LNCAP (cell line): Measurements from ENCODE around the gene RNF220.

ENCODE experiments used
- TF ChIP-seq, protein P1 (sequence below): fragments of 450-650 bp; IDR thresholded peaks from 2 replicates; pipeline ENCODE4 v1.5.1; 2017; ENCODE audit warnings: mild to moderate bottlenecking

RNF220 gene

GRCh38 chr1:44539991-44540730, 135.1 kb downstream of the RNF220 start:
- TF ChIP-seq, protein P1, sequence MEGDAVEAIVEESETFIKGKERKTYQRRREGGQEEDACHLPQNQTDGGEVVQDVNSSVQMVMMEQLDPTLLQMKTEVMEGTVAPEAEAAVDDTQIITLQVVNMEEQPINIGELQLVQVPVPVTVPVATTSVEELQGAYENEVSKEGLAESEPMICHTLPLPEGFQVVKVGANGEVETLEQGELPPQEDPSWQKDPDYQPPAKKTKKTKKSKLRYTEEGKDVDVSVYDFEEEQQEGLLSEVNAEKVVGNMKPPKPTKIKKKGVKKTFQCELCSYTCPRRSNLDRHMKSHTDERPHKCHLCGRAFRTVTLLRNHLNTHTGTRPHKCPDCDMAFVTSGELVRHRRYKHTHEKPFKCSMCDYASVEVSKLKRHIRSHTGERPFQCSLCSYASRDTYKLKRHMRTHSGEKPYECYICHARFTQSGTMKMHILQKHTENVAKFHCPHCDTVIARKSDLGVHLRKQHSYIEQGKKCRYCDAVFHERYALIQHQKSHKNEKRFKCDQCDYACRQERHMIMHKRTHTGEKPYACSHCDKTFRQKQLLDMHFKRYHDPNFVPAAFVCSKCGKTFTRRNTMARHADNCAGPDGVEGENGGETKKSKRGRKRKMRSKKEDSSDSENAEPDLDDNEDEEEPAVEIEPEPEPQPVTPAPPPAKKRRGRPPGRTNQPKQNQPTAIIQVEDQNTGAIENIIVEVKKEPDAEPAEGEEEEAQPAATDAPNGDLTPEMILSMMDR: no peak

- TF ChIP-seq, protein P1: no peak
These were observed 137.5 kb downstream of the RNF220 start for GRCh38 chr1:44542420-44543063.

DNA sequence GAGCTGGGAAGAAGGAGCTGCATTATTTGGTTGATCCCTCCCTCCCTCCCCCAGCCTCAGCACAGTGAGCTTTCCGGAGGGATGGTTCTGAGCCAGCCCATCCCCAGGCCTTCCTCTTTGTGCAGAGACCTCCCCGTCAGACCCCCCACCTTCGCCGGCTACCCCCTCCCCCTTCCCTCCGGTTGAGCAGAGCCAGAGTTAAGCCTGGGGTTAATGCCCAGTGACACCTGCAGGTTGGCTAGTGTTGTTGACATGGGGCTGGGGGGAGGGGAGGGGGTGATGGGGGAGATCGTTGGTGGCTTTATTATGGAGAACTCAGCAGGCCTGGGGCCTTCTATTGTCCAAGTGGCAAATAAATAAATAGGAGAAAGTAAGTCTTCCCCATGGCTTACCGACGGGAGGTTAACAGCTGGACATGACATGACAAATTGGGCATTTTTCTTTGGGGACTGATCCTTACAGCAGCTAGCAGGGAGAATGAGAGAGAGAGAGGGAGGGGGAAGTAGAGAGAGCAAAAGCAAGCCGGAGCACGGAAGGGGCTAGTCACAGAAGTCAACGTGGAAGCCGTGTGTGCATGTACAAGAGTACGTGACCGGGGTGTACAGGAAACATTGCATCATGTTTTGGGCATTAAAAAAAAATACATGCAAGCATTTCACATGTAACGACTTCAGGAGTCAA, 138.1 kb downstream of the RNF220 start:
- TF ChIP-seq, protein P1: no peak

- TF ChIP-seq, protein P1: no peak
These were observed 138.7 kb downstream of the RNF220 start for GRCh38 chr1:44543786-44544185.

DNA sequence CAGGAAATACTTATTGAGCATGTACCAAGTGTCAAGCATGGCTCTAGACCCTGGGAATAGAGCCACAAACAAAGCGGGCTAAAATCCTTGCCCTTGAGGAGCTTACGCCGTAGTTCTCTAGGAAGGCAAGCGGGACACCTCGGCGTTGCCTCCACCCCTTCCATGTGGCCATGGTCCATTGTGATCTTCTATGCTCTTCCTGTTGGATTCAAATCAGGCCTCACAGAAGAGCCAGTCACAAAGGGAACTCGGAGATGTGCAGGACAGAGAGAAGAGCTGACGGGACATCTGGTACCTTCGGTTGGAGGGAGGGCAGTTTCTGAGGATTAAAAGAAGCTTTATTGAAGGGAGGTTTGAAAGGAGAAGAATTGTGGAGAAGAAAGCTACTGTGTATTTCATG, 139.9 kb downstream of the RNF220 start:
- TF ChIP-seq, protein P1: no peak

DNA sequence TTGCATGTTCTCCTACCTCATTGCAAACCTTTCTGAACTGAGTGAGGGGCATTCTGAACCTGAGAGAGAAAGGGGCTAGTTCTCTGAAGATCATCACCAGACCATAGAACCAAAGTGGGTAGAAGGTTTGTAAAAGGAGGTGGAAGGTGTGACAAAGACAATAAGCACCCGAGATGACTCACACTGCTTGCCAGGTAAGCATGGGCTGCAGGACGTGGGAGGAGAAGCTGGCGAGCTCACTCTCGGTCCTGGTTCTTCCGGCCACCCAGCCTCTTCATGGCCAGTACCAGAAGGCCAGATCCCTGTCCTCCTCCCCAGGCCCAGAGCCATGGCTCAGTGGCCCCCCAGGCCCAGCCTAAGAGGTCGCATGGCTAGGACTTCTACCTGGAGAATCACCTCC, 140.9 kb downstream of the RNF220 start:
- TF ChIP-seq, protein P1: no peak

DNA sequence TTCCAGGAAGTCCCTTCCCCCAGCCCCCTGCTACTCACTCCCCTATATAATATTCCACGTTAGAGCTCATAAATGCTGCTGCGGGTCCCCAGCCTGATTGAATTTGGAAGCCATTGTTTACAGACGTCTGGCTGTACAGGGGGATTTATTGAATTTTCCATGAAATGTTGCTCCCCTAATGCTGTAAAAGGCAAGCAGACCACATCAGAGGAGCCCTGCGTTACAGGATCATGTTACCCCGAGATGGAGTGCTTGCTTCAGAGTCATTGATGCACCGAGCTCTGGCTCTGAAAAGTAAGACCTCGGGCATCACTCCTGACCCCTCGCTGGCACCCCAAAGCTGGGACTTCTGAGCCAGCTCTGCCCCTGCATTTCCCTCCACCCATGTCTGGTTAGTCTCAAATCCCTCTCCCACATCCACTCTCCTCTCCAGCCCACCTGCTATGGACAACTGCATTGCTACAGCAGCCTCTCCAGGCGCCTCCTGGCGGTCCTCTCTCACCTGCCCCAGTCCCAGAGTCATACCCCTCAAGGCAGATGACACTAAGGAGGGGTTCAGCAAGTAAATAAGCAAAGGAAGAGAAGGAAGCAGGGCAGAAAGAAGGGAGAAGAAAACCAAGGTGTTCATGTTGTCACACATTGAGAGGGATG, 141.5 kb downstream of the RNF220 start:
- TF ChIP-seq, protein P1: no peak
